Vagina (tissue), 2 donors: ENCODE measurements around the gene NAB1.

Experiments used
- POLR2A ChIP-seq, 2 donors: fragments of 450-650 bp; IDR thresholded peaks; one replicate each; pipeline ENCODE4 v1.6.1; 2017; ENCODE audit warnings: antibody characterized with exemption in 2 of 2, mild to moderate bottlenecking in 2 of 2, moderate library complexity in 2 of 2
- POLR2AphosphoS5 ChIP-seq, 2 donors: sonication (generic); formaldehyde crosslinking; IDR thresholded peaks; one replicate each; pipeline ENCODE4 v1.9.0; 2017; ENCODE audit warnings: antibody characterized with exemption in 2 of 2, mild to moderate bottlenecking in 2 of 2, low read depth in 1 of 2; ENCODE audit not compliant: insufficient read depth in 1 of 2
- TF ChIP-seq, protein P1 (sequence below), 3 experiments: fragments of 450-650 bp in 2 of 3; fragments of 200-600 bp in 1 of 3; sonication (generic) in 1 of 3; IDR thresholded peaks; one replicate each; pipeline ENCODE4 v1.5.1; 2017 to 2019; ENCODE audit warnings: antibody characterized with exemption in 3 of 3, mild to moderate bottlenecking in 2 of 3, moderate library complexity in 2 of 3

DNA sequence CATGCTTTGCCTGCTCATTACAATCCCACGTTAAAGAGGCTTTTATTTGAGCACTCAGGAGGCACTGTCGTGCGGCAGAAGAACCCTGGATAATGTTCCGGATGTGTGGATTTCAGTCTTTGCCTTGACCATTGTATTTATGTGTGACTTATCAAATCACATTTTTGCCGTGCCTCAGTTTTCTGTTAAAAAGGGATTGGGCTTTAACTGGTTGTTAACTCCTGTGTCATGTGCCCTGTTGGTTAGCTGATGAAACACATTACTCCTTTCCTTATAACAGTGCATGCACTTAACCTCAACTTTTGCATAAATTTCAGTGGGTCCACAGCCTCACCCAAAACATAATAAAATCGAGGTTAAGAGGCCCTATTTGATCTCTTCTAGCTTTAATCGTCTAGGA lies 52.7 kb downstream of the NAB1 start:
- TF ChIP-seq, protein P1, sequence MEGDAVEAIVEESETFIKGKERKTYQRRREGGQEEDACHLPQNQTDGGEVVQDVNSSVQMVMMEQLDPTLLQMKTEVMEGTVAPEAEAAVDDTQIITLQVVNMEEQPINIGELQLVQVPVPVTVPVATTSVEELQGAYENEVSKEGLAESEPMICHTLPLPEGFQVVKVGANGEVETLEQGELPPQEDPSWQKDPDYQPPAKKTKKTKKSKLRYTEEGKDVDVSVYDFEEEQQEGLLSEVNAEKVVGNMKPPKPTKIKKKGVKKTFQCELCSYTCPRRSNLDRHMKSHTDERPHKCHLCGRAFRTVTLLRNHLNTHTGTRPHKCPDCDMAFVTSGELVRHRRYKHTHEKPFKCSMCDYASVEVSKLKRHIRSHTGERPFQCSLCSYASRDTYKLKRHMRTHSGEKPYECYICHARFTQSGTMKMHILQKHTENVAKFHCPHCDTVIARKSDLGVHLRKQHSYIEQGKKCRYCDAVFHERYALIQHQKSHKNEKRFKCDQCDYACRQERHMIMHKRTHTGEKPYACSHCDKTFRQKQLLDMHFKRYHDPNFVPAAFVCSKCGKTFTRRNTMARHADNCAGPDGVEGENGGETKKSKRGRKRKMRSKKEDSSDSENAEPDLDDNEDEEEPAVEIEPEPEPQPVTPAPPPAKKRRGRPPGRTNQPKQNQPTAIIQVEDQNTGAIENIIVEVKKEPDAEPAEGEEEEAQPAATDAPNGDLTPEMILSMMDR (IDR thresholded peaks at IDR 0.05): no peak
- TF ChIP-seq POLR2A (IDR thresholded peaks at IDR 0.05) (no peak), POLR2AphosphoS5 (IDR thresholded peaks at IDR 0.05; ENCODE audit: insufficient read depth in 1 of 2, low read depth in 1 of 2) (no peak)
